Parathyroid adenoma (tissue), 2 donors: ENCODE measurements around the gene HDAC4.
A peak's percentile ranks its signal among the peaks of the same experiment; 100 is the strongest.

Source experiments
- H2AFZ ChIP-seq: fragments of 300-600 bp; sonication (generic); one replicate; pipeline ENCODE4 v1.7.0; 2017; ENCODE audit warnings: antibody characterized with exemption, mild to moderate bottlenecking
- H3K27ac ChIP-seq: fragments of 300-600 bp; sonication (generic); one replicate; pipeline ENCODE4 v1.7.0; 2017
- H3K27me3 ChIP-seq: fragments of 300-600 bp; sonication (generic); one replicate; pipeline ENCODE4 v1.7.0; 2017; ENCODE audit warnings: low read length; ENCODE audit not compliant: control insufficient read depth, insufficient read depth
- H3K36me3 ChIP-seq: fragments of 300-600 bp; sonication (generic); one replicate; pipeline ENCODE4 v1.7.0; 2017; ENCODE audit warnings: low read length; ENCODE audit not compliant: control insufficient read depth, insufficient read depth
- H3K4me1 ChIP-seq: fragments of 300-600 bp; sonication (generic); one replicate; pipeline ENCODE4 v1.7.0; 2017; ENCODE audit warnings: control low read depth
- H3K4me2 ChIP-seq: fragments of 300-600 bp; sonication (generic); one replicate; pipeline ENCODE4 v1.7.0; 2017; ENCODE audit warnings: low read length
- H3K4me3 ChIP-seq: fragments of 300-600 bp; sonication (generic); one replicate; pipeline ENCODE4 v1.7.0; 2017; ENCODE audit warnings: low read depth, low read length
- H3K79me2 ChIP-seq: fragments of 300-600 bp; sonication (generic); one replicate; pipeline ENCODE4 v1.7.0; 2017; ENCODE audit warnings: control low read depth
- H3K9ac ChIP-seq: fragments of 300-600 bp; sonication (generic); one replicate; pipeline ENCODE4 v1.7.0; 2017; ENCODE audit warnings: mild to moderate bottlenecking
- H3K9me3 ChIP-seq: fragments of 300-600 bp; sonication (generic); one replicate; pipeline ENCODE4 v1.7.0; 2017; ENCODE audit warnings: low read length; ENCODE audit not compliant: control insufficient read depth
- CTCF ChIP-seq: fragments of 300-600 bp; sonication (generic); IDR thresholded peaks from one replicate; pipeline ENCODE4 v1.7.0; 2017; ENCODE audit warnings: antibody characterized with exemption, mild to moderate bottlenecking
- donor health status: primary hyperparathyroidism.

The HDAC4 gene

GRCh38 chr2:239321596-239322415 lies 79.0 kb downstream of the HDAC4 start:
- Histone ChIP-seq H3K4me1 (no peaks in the 10 kb centered on the region), H3K4me3 (no peak overlapping the region)

GRCh38 chr2:239318790-239319661 lies 81.8 kb downstream of the HDAC4 start:
- H3K9me3 ChIP-seq: no peaks in the 10 kb centered on the region
- H3K27ac ChIP-seq: peak overlapping the region; percentile 36
- no peak overlapping the region for H3K9ac ChIP-seq
- no peaks in the 10 kb centered on the region for H3K27me3 ChIP-seq
- no peaks in the 10 kb centered on the region for H3K36me3 ChIP-seq
- TF ChIP-seq CTCF: no peak
- peaks cover 50% of the 10 kb centered on the region for H3K79me2 ChIP-seq
- H3K4me2 ChIP-seq: peak overlapping the region; percentile 1
- no peak overlapping the region for H2AFZ ChIP-seq
- no peaks in the 10 kb centered on the region for H3K4me1 ChIP-seq
- no peak overlapping the region for H3K4me3 ChIP-seq

More at GRCh38 chr2:239321596-239322415, 79.0 kb downstream of the HDAC4 start:
- H3K27me3 ChIP-seq: no peaks in the 10 kb centered on the region
- no peak overlapping the region for H2AFZ ChIP-seq
- no peak for TF ChIP-seq CTCF
- H3K79me2 ChIP-seq: peaks cover 33% of the 10 kb centered on the region
- H3K36me3 ChIP-seq: no peaks in the 10 kb centered on the region
- no peak overlapping the region for H3K27ac ChIP-seq
- no peaks in the 10 kb centered on the region for H3K9me3 ChIP-seq
- H3K9ac ChIP-seq: no peak overlapping the region
- H3K4me2 ChIP-seq: no peak overlapping the region

- TF ChIP-seq CTCF: no peak
- Histone ChIP-seq H3K4me1 (no peaks in the 10 kb centered on the region), H3K4me3 (no peak overlapping the region), H3K4me2 (no peak overlapping the region), H3K27ac (no peak overlapping the region), H3K9ac (no peak overlapping the region), H3K9me3 (no peaks in the 10 kb centered on the region), H3K27me3 (no peaks in the 10 kb centered on the region), H3K36me3 (no peaks in the 10 kb centered on the region), H3K79me2 (peaks cover 58% of the 10 kb centered on the region), H2AFZ (no peak overlapping the region)
These were observed 82.6 kb downstream of the HDAC4 start for GRCh38 chr2:239318151-239318611.

GRCh38 chr2:239316562-239317465 lies 84.0 kb downstream of the HDAC4 start:
- Histone ChIP-seq H3K4me2 (no peak overlapping the region), H3K9ac (no peak overlapping the region), H3K4me3 (no peak overlapping the region), H3K36me3 (no peaks in the 10 kb centered on the region), H3K9me3 (no peaks in the 10 kb centered on the region), H3K27me3 (no peaks in the 10 kb centered on the region), H3K79me2 (peaks cover 65% of the 10 kb centered on the region), H3K27ac (no peak overlapping the region), H3K4me1 (no peaks in the 10 kb centered on the region), H2AFZ (no peak overlapping the region)
- no peak for TF ChIP-seq CTCF
